Activated CD4-positive, alpha-beta T cell treated with anti-CD3 and anti-CD28 coated beads, Interleukin-2, Interleukin-4, amounts not matched to agents 100 ng/mL and 50 ng/mL, durations not matched to agents 16 hours and 8 hours (primary cell): ENCODE results near the gene RTN4.

ENCODE experiments used
- DNase-seq: peaks from one replicate; pipeline ENCODE4 v3.0.0-alpha.2; 2020; ENCODE audit warnings: low spot score

RTN4 gene

DNA sequence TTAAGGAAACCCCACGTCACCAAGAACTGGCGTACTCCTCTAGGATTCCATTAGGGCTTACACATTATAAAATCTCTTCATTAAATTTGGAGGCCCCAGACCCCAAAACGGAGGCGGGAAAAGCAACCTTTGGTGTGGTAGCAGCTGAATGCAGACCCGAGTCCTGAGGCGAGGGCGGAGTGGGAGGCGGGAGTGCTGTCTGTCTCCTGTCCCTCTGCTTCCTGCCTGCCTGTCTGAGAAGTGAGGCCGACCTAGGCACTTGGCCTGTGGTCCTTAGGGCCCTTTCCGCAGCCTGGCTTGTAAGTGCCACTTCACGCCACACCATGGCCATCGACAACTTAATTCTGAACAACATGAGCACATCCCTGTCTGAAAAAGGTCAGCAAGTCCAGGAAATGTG lies 102.1 kb downstream of the RTN4 start:
- no peak for DNase-seq

DNA sequence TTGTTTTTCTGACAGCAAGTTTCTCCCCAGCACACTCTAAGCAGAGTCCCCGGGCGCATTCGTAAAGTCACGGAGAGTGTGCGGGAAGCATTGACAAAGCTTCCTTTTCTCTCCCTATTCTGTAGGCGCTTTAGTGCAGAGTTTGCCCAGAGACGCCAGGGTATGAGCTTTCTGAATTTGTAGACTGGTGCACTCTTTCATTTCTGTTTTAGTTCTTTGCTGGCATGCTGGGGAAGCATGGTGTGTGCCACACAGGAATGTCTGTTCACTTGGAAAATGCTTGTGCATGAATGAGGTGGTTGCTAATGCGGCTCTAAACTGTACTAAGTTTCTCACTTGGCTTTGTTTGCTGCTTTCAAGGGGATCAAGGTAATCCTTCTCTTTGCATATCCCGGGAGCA lies 102.6 kb downstream of the RTN4 start:
- DNase-seq: no peak

DNA sequence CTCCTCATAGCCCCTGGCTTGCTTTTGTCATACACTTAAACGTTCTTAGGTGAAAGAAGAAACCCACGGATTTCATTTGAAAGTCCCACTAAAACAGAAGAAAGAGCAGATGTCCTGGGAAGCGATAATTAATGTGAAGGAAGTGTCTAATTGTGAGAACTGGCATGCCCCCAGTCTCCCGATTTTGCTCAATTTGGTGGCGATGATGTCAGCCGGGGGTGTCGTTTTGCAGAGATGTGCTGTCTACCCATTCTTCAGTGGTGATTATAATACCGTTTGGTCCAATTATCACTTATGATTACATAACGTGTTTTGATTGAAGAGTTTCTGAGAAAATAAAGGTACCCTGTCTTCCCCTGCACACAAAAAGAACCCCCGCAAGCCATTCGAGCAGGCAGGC lies 103.1 kb downstream of the RTN4 start:
- DNase-seq: no peak

DNA sequence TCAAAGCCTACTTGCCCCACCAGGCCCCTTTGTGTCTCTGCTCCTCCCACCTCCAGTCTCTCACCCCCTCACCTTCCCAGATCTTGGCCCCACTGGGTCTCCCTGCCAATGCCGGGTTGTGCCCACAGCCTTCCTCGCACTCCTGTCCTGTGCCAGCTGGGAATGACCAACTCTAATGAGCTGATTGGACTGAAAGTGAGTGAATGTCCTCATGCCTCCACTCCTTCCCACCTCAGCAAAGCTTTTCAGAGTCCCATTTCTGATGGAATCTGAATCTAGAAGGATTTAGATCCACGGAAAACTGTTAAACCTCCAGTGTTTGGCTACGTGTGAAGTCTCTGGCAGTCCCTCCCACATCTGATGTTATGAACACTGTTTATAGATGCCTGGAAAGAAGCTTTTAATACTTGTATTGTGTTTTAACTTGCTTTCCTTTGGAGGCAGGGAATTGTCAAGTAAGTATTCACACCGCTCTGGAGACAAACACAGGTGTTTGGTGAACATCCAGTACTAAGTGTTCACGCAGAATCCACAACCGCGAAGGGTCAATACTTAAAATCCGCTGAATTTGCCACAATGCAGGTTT lies 103.9 kb downstream of the RTN4 start:
- no peak for DNase-seq

DNA sequence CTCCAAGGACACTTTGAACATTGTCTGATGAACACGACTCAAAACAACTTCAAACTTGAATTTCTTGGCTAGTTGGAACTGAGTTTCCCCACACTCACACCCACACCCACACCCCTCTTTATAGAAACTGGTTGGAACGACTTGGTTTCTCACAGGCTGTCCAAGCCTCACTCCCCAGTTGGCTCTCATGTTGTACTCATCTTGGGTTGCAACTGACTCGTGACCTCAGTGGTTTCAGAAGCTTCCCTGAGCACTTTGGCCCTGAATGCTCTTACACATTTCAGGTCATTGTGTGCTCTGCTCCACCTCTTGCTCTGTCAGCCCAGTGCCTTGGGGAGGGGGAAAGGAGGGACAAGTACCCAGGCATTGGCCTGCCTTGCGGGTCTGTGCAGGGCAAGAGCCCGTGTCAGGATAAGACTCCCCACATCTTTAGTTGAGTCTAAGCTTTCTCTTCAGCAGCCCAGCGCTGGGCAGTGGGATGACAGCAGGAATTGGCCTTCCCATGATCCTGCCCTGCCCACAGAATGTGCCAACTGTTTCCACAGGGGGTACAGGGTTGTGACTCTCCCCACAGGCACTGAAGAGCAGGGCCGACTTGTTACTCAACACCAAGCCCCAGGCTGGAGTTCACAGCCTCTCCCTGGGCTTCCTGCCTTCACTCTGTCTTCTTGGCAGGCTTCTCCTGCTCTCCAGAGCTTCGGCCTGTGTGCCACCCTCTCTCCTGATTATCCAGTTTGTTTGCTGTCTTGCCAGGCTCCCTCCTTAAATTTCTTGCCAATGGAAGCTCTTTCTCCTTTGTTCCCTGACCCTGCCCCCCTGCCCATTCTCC lies 104.6 kb downstream of the RTN4 start:
- DNase-seq: peak; percentile 4

DNA sequence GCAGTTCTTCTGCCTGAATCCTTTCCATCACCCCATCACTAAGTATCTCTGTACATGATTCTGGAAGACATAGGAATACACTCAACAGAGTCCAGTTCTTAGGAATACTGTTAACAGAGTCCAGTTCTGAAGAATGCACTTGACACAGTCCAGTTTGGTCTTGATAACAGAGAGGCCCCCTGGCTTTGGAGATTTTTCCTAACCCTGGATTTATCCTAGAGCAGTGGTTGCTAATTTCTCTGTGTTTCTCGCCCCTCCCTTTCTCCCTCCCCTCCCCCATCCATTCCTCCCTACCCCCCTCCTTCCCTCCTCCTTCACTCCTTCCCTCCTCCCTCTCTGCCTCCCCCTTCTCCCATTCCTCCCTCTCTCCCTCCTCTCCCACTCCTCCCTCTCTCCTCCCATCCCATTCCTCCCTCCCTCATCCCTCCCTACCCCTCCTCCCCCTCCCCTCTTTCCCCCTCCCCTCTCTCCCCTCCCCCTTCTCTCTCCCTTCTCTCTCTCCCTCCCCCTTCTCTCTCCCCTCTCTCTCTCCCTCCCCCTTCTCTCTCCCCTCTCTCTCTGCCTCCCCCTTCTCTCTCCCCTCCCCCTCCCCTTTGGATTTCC lies 105.4 kb downstream of the RTN4 start:
- no peak for DNase-seq

DNA sequence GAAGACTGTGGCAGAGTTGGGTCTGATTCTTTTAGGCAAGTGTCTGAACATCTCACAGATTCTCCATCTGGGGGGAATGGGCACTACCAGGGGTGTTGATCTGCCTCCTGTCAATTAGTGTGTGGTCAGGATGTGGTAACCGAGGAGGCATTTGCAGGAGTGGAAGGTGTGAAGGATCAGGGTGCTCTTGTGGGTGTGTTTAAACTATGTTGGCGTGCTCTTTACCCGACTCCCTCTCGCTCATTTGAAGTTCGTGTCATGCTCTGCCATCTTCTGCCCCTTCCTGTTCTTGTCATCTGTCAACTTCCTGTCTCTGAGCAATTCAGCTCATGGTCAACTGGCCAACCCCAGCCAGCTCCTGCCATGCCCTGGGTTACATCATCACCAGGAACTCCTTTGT lies 107.9 kb downstream of the RTN4 start:
- DNase-seq: peak; percentile 37

DNA sequence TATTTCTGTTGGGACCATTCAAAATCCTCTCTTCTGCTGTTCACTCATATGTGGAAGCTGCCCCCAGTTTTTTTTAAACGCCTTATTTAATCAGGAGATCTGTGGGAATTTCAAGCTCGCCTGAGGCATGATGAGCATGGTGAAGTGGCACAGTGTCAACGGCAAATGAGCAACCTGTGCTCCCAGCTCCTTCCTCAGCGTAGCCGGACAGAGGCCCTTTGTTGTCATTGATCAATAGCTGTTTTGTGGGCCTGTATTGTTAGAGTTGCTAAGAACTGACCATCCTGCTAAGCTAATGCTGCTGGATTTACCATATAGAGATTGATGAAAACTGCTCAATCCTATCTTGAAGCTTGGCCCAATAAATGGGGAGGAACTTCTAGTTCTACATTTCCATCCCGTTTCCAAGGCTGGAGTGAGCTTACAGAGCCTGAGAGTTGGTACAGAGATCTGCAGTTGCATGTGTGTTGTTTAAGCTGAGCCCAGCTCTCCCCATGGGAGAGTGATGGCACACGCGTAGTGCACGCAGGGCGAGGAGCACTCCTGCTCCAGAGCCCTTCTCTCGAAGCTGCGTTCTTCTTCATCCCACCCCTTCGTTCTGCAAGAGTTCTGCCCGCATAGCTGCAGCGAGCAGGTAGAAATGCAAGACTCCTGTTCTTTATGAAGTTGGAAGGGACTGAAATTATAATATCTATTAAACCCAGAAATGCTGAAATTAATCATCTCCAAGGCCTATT lies 108.8 kb downstream of the RTN4 start:
- no peak for DNase-seq

DNA sequence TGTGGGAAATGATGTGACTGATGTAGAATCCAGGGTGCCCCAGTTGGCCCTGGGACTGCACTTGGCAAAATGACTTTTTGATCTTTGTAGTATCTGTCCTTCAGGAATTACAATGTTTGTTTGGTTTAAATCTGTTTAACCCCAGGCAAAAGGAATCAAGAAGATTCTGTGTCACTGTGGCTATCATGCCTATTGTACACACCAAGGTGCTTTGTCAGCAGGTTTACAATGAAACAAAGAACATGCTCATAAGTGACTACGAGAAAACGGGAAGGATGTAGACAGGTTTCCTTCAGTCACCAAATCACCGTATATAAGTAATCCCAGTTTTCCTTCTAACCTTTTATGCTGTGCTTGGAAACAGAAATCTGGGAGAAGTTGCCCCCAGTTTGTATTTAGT lies 109.5 kb downstream of the RTN4 start:
- no peak for DNase-seq

DNA sequence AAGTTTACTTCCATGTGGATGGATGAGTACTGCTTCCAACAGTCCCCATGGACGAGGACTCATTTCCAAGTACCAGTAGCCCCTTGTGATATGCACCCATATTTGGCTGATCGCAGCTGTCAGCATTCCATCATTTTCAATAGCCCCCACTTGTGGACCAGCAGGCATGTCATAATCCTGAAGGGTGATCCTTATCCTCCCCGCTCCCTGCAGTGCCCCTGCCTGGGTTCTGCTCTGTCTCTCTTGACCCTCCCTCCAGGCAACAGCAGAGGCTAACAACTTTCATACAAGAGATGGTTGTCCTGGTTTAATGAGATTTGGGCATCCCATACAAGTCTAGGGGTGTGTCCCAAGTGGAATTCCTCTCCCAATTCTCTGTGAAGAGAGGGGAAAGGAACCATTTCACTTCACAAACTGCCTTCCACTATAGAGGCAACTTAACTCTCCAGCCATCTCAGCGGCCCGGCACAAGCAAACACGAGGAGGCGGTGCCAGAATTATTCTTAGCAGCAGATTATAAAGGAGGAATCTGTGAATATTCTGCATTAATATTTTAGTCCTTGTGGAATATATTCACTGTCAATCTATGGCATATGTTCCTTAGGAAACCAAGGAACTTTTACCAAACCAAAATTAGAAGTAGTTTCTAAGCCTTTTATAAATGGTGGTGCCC lies 110.7 kb downstream of the RTN4 start:
- no peak for DNase-seq

DNA sequence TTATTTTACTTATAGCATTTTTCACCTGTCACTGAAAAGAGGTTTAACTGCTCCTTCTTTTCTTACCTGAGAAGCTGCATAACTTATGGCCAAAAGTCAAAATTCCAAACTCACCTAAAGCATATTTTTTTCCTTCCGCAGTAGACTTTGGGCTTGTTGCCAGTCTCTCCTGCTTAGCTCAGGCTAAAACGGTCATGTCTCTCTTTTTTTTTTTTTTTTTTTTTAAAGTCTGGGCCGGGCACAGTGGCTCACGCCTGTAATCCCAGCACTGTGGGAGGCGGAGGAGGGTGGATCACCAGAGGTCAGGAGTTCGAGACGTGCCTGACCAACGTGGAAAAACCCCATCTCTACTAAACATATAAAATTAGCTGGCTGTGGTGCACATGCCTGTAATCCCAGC lies 113.5 kb downstream of the RTN4 start:
- DNase-seq: no peak

DNA sequence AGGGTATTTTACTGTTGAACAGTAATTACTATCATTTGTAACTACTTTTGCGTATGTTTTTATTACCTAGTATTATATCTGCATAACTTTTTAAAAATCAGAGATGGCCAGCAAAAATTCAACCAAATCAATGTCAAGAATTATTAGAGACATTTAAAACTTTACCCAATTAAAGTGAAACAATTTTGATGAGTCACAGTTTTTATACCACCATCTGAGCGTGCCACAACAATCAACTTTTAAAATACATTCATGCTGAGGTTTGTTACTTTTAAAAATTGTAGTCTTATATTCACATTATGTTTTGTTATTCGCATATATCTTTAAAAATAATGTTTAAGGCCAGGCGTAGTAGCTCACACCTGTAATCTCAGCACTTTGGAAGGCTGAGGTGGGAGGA lies 114.9 kb downstream of the RTN4 start:
- no peak for DNase-seq

DNA sequence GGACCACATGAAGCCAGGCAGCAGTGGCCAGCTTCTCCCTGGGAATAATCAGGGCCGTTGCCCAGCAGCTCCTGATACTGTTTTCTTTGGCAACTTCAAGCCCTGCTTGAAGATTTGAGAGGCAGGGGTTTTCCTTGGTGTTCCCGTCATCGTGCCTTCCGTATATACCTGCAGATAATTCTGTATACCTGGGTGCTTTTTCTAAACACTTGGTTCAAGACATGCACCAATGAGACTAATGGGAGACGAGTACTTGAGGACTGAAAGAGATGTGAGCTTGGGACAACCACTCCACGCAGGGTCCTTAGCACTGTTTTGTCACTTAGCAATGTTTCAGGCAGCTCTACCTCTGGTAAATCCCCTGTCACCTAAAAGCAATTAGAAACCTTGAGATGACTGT lies 118.8 kb downstream of the RTN4 start:
- DNase-seq: no peak

DNA sequence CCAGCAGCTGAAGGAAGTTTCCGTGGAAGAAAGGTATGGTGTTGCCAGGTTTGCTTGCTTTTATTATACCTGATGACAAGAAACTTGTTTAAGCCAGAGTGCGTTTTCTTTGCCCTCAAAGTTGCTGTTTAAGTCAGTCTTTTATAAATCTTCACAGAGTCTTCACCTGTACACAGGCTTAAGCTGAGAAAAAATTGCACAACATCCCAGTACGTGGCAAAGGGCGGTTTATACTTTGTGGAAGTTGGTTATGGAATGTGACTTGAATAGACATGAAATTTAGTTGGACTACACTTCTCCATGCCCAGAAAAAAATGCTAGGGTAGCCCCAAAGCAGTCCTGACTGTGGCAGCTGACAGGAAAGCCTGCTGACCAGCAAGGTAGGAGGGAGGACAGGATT lies 121.5 kb downstream of the RTN4 start:
- DNase-seq: no peak

DNA sequence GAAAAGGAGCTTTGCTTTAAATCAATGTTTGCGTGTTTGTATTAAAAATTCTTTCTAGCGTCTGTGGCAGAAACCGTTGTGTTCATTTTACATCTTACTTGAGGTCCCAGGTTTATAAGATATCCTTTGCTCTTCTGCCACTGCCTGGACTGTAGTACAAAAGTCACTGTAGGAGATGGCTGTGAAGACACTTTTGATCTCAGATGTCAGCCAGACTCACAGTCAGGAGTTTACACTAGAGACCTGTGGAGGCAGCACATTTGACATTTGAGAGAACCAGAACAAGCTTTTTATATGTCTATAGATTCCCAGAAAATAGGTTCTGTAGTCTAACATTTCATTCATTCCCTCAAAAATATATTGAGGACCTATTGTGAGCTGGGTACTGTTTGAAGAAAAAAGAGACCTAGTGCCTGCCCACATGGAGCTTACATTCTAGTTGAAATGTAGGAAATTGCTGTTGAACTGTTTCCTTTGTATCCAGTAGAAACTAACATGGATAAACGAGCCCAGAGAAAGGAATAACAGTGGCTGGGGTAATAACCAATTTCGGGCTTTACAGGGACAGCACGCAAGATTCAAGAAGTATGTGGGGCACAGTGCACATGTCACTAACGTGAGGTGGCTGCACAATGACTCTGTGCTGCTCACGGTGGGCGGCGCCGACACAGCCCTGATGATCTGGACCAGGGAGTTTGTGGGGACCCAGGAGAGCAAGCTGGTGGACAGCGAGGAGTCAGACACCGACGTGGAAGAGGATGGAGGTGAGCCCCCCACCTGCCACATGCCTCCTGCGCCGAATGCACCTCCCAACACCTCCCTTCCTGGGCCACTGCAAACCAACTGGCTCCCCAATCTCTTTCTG lies 122.3 kb downstream of the RTN4 start:
- DNase-seq: no peak

DNA sequence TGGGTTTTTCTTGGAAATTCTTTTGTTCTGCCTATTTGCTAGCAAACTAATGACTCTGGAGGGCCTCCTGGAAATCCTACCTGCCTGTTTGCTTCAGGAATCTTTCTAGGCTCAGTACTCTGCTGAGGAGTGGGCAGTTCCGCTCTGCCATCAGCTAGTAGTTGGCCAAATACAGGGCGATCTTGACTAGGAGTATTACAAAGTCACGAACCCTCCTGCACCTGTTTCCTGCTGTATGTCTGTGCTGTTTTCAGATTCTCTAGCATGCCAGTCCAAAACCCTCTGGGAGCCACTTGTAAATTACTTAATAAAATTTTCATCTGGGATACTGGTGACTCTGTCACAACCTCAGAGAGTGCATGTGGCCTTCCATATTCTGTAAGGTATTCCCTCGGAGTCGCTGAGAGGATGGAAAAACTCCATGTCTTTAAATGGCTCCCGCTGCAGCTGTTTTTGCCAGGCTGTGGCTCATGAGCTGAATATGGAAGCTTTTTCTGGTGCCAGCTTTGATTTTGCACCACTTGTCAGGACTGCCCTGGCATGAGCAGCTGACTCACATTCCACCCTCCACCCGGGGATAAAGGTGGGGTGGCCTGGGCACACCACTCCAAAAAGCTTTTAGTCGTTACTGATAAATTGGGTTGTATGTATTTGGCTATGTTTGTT lies 123.0 kb downstream of the RTN4 start:
- no peak for DNase-seq

DNA sequence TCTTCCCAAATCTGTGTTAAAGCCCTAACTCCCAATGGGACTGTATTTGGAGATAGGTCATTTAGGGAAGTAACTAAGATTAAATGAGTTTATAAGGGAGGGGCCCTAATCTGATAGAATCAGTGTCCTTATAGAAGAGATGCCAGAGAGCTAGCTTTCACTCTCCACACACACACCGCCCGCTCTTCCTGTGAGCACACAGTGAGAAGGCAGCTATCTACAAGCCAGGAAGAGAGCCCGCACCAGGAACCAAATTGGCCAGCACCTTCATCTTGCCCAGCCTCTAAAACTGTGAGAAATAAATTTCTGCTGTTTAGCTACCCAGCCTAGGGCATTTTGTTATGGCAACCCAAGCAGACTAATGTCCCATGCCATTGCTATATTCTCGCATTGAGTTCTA lies 125.2 kb downstream of the RTN4 start:
- no peak for DNase-seq

DNA sequence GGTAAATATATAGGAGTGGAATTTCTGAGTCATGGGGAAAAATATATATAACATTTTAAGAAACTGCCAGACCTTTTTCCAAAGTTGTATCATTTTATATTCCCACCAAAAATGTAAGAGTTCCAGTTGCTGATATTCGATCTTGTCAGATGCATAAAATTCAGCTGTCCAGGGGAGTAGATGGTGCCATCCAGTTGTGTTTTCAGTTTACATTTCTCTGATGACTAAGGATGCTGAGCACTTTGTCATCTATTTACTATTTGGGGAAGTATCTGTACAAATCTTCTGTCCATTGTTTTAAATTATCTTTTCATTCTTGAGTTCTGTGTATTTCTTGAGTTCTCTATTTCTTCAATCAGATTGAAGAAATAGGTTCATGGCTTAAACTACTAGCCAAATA lies 126.1 kb downstream of the RTN4 start:
- no peak for DNase-seq
